ENCODE measurements around the gene LRRC70.

GRCh38 chr5:62579761-62580160 is 1.1 kb downstream of the LRRC70 start:
- TF ChIP-seq SUZ12 (IDR thresholded peaks at IDR 0.05; ENCODE audit: extremely low read depth, insufficient read depth, insufficient read length) (no peak), ZNF274 (IDR thresholded peaks at IDR 0.05; ENCODE audit: low read depth, low read length) (no peak)
